AG09309 (cell line): ENCODE data around the gene TMEM108.

ENCODE experiments used
- DNase-seq: peaks from one replicate; pipeline ENCODE4 v3.0.0-alpha.2; 2010; ENCODE audit warnings: low read depth
- H3K4me3 ChIP-seq: 2 replicates; pipeline ENCODE4 v1.5.1; 2011; ENCODE audit warnings: mild to moderate bottlenecking, low read depth, low read length, moderate library complexity; ENCODE audit not compliant: control insufficient read depth
- TF ChIP-seq, protein P1 (sequence below): IDR thresholded peaks from 2 replicates; pipeline ENCODE4 v1.5.1; 2011; ENCODE audit warnings: mild to moderate bottlenecking, low read depth, low read length, inconsistent platforms; ENCODE audit not compliant: insufficient read depth, control insufficient read depth; ENCODE audit errors: missing control alignments

The TMEM108 gene

DNA sequence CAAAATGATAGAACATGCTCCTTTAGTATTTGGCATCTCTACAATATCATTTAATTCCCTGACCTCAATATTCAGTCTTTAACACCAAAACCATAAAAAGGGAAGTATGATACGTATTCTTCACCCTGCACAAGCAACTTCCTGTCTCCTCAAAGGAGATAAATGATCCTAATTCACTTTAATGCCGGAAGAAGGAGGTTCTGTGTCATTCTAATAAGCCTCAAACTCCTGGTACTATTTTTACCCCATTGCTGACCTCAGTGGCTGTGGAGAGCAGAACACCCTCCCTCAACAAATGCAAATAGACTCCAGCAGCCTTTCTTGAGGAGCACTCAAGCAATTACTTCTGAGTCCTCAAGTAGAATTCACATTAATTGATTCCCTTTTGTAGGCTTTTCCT lies 173.3 kb downstream of the TMEM108 start:
- TF ChIP-seq, protein P1, sequence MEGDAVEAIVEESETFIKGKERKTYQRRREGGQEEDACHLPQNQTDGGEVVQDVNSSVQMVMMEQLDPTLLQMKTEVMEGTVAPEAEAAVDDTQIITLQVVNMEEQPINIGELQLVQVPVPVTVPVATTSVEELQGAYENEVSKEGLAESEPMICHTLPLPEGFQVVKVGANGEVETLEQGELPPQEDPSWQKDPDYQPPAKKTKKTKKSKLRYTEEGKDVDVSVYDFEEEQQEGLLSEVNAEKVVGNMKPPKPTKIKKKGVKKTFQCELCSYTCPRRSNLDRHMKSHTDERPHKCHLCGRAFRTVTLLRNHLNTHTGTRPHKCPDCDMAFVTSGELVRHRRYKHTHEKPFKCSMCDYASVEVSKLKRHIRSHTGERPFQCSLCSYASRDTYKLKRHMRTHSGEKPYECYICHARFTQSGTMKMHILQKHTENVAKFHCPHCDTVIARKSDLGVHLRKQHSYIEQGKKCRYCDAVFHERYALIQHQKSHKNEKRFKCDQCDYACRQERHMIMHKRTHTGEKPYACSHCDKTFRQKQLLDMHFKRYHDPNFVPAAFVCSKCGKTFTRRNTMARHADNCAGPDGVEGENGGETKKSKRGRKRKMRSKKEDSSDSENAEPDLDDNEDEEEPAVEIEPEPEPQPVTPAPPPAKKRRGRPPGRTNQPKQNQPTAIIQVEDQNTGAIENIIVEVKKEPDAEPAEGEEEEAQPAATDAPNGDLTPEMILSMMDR, result no peak
- no peak for DNase-seq
- H3K4me3 ChIP-seq, result no peak overlapping the region

GRCh38 chr3:133211856-133212255 lies 173.7 kb downstream of the TMEM108 start:
- TF ChIP-seq, protein P1, result no peak
- no peak overlapping the region for H3K4me3 ChIP-seq
- no peak for DNase-seq

- no peak overlapping the region for H3K4me3 ChIP-seq
- TF ChIP-seq, protein P1, result no peak
- no peak for DNase-seq
Measured at GRCh38 chr3:133213937-133214336, 175.7 kb downstream of the TMEM108 start.

DNA sequence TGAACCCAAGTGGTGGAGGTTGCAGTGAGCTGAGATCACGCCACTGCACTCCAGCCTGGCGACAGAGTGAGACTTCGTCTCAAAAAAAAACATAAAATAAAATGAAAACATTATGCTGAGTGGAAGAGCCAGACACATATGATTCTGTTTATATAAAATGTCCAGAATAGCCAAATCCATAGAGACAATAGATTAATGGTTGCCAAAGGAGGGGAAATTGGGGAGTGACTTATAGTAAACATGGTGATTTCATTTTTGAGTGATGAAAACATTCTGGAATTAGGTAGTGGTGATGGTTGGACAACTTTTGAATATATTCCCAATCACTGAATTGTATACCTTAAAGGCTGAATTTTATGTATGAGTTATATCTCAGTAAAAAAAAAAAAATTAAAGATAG lies 189.6 kb downstream of the TMEM108 start:
- TF ChIP-seq, protein P1, result no peak
- DNase-seq, result no peak
- H3K4me3 ChIP-seq, result no peak overlapping the region

GRCh38 chr3:133230195-133230594 lies 192.0 kb downstream of the TMEM108 start:
- no peak for DNase-seq
- TF ChIP-seq, protein P1, result no peak
- no peak overlapping the region for H3K4me3 ChIP-seq

- TF ChIP-seq, protein P1, result no peak
- no peak overlapping the region for H3K4me3 ChIP-seq
- DNase-seq, result no peak
Measured at GRCh38 chr3:133236901-133237300, 198.7 kb downstream of the TMEM108 start.

DNA sequence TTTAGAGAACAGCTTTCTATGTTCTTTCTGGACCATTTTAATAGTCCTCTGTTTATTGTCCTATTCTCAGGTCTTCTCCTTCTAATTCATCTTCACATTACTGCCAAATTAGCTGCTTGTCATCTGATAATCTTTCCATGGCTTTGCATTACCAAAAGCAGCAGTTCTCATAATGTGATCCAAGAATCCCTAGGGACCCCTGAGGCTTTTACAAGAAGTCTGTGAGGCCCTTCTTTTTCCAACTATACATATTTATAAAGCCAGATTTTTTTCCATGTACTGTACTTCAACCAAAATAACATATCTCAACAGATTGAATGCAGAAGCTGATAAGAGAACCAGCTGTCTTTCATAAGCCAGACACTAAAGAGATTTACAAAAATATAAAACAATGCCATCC lies 199.2 kb downstream of the TMEM108 start:
- H3K4me3 ChIP-seq, result no peak overlapping the region
- TF ChIP-seq, protein P1, result no peak
- no peak for DNase-seq
